Ishikawa (cell line): ENCODE results near the gene PRSS53.

Source experiments
- CREB1 ChIP-seq: IDR thresholded peaks from 2 replicates; pipeline ENCODE4 v1.6.1; 2012; ENCODE audit warnings: low read depth
- EGR1 ChIP-seq: IDR thresholded peaks from 2 replicates; pipeline ENCODE4 v1.6.1; 2012
- EP300 ChIP-seq: IDR thresholded peaks from 2 replicates; pipeline ENCODE4 v1.6.1; 2012; ENCODE audit warnings: borderline replicate concordance
- FOXM1 ChIP-seq: IDR thresholded peaks from 2 replicates; pipeline ENCODE4 v1.6.1; 2012; ENCODE audit warnings: low read depth, borderline replicate concordance
- MAX ChIP-seq: IDR thresholded peaks from 2 replicates; pipeline ENCODE4 v1.6.1; 2012
- RAD21 ChIP-seq: IDR thresholded peaks from 2 replicates; pipeline ENCODE4 v1.6.1; 2012; ENCODE audit warnings: low read depth
- REST ChIP-seq: IDR thresholded peaks from 2 replicates; pipeline ENCODE4 v1.6.1; 2012; ENCODE audit warnings: low read depth, mild to moderate bottlenecking
- TAF1 ChIP-seq: IDR thresholded peaks from 2 replicates; pipeline ENCODE4 v1.6.1; 2012; ENCODE audit warnings: low read depth, mild to moderate bottlenecking
- USF1 ChIP-seq: IDR thresholded peaks from 2 replicates; pipeline ENCODE4 v1.6.1; 2012
- ZBTB7A ChIP-seq: IDR thresholded peaks from 2 replicates; pipeline ENCODE4 v1.6.1; 2012; ENCODE audit warnings: low read depth

GRCh38 chr16:31079342-31079944, 9.3 kb downstream of the PRSS53 start:
- no peak for TF ChIP-seq MAX
- no peak for TF ChIP-seq ZBTB7A
- no peak for TF ChIP-seq CREB1
- TF ChIP-seq EGR1: no peak
- TF ChIP-seq REST: no peak
- no peak for TF ChIP-seq EP300
- no peak for TF ChIP-seq TAF1
- TF ChIP-seq FOXM1: no peak
- TF ChIP-seq RAD21: no peak
- no peak for TF ChIP-seq USF1
